22Rv1 (cell line): ENCODE results near the gene MOB2.
"Not testable (repeated sequence)": the region's sequence is repeated elsewhere in the genome, so short reads cannot be mapped to it uniquely, and the experiment has no call there.

Source experiments
- H3K27ac ChIP-seq: fragments of 450-650 bp; 2 replicates; pipeline ENCODE4 v1.5.1; 2017
- ZFX ChIP-seq: fragments of 450-650 bp; IDR thresholded peaks from 2 replicates; pipeline ENCODE4 v1.6.1; 2017; ENCODE audit warnings: antibody characterized with exemption, borderline replicate concordance
- TF ChIP-seq, protein P1 (sequence below): fragments of 450-650 bp; IDR thresholded peaks from 2 replicates; pipeline ENCODE4 v1.5.1; 2017; ENCODE audit warnings: mild to moderate bottlenecking

The MOB2 gene

DNA sequence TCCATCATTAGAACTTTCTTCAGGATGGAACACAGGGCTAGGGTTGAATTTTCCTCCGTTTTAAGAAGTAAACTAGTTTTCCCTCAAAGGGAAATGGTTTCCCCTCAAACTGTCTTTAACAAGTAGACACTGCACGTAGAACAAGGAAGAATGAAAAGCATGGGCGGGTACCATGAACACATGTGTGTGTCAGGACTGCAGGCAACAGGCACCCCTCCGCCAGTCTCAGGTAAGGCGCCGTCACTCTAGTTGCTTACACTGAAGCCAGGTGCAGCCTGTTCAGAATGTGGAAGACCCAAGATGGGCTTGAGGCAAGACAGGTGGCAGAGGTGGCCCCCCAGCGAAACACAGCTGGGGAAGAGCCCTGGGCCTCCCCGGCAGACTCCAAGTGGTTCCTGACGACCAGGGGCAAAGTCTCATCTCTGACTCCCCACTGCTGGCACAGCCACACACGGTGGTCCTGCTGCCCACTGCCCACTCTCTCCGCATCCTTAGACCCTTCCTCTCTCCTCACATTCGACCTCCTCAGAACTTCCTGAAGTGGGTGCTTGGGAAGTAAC, 25.4 kb upstream of the MOB2 start:
- TF ChIP-seq, protein P1, sequence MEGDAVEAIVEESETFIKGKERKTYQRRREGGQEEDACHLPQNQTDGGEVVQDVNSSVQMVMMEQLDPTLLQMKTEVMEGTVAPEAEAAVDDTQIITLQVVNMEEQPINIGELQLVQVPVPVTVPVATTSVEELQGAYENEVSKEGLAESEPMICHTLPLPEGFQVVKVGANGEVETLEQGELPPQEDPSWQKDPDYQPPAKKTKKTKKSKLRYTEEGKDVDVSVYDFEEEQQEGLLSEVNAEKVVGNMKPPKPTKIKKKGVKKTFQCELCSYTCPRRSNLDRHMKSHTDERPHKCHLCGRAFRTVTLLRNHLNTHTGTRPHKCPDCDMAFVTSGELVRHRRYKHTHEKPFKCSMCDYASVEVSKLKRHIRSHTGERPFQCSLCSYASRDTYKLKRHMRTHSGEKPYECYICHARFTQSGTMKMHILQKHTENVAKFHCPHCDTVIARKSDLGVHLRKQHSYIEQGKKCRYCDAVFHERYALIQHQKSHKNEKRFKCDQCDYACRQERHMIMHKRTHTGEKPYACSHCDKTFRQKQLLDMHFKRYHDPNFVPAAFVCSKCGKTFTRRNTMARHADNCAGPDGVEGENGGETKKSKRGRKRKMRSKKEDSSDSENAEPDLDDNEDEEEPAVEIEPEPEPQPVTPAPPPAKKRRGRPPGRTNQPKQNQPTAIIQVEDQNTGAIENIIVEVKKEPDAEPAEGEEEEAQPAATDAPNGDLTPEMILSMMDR = no peak
- TF ChIP-seq ZFX = no peak
- no peak overlapping the region for H3K27ac ChIP-seq

DNA sequence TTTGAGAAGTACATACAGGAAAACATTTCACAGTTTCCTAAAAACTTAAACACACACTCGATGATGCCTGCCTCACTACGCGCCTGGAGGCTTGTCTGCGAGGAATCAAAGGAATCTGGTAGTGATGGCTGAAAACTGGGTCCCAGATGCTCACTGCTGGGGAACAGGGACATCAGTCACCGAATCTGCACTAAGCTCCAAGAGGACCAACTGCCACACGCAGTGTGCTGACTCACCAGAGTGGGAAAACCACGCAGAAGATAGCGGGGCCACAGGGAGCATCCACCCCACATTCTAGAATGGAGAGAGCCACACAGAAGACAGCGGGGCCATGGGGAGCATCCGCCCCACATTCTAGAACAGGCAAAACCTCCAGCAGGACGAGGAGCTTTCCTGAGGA, 24.3 kb upstream of the MOB2 start:
- TF ChIP-seq ZFX = no peak
- TF ChIP-seq, protein P1 = no peak

GRCh38 chr11:1510351-1510750, 23.8 kb upstream of the MOB2 start:
- H3K27ac ChIP-seq = not testable (repeated sequence)

More for the DNA sequence above, 24.3 kb upstream of the MOB2 start:
- no peak overlapping the region for H3K27ac ChIP-seq

DNA sequence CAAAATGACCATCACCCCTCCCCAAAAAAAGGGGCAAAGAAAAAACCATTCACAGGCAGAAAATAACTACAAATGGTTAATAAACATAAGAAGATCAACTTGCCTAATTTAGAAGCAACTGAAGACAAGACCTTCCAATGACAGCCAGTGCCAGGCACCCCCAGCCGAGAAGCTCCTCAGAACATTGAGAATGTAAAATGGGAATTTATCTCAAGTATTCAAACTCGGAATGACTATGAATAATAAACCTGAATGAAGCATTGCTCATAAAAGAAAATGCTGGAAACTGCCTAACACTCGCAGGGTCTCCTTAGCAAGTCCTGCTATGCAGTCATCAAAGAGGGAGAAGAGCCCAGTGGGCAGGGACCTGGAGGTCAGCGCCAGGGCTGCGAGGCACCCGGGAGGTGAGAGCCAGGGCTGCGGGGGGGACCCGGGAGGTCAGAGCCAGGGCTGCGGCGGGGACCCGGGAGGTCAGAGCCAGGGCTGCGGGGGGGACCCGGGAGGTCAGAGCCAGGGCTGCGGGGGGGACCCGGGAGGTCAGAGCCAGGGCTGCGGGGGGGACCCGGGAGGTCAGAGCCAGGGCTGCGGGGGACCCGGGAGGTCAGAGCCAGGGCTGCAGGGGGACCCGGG, 23.2 kb upstream of the MOB2 start:
- no peak for TF ChIP-seq ZFX
- TF ChIP-seq, protein P1 = no peak
- no peak overlapping the region for H3K27ac ChIP-seq

- no peak overlapping the region for H3K27ac ChIP-seq
- TF ChIP-seq, protein P1 = no peak
- no peak for TF ChIP-seq ZFX
Measured at GRCh38 chr11:1508986-1509385, 22.4 kb upstream of the MOB2 start.

DNA sequence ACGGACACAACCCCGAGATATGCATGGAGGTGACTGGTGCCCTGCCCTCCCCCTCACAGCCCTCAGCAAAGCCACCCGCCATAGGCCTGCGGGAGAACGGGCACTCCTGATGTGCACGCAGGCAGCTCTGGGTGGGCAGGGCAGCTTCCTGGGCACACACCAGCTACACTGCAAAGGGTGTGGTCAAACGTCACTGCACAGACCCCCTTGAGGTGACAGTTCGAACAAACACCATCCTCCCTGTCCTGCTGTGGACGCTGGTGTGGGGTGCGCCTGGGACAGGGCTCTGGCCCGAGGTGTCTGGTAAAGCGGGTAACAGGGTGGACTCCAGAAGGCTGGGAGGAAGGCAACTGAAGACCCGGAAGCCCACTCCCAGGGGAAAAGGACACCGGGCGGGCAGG, 21.9 kb upstream of the MOB2 start:
- no peak for TF ChIP-seq ZFX
- TF ChIP-seq, protein P1 = no peak
- H3K27ac ChIP-seq = no peak overlapping the region

GRCh38 chr11:1507381-1508140, 21.0 kb upstream of the MOB2 start:
- H3K27ac ChIP-seq = no peak overlapping the region
- TF ChIP-seq, protein P1 = no peak
- TF ChIP-seq ZFX = no peak
